Cortex of kidney (tissue), 1 donor: Measurements from ENCODE around the gene DCTN5.
"Not testable (repeated sequence)": the region's sequence is repeated elsewhere in the genome, so short reads cannot be mapped to it uniquely, and the experiment has no call there.

Experiments used
- DNase-seq: peaks from one replicate; lab custom pipeline; 2025; lab: John Stamatoyannopoulos, UW

DCTN5 gene

GRCh38 chr16:23694265-23694643 is 53.0 kb downstream of the DCTN5 start:
- DNase-seq, result no peak

- DNase-seq, result no peak
Observed at GRCh38 chr16:23694644-23695373, 53.5 kb downstream of the DCTN5 start.

- no peak for DNase-seq
Observed at GRCh38 chr16:23695756-23696155, 54.5 kb downstream of the DCTN5 start.

- no peak for DNase-seq
Observed at GRCh38 chr16:23699100-23699499, 57.8 kb downstream of the DCTN5 start.

GRCh38 chr16:23700093-23700492 is 58.8 kb downstream of the DCTN5 start:
- DNase-seq, result no peak

GRCh38 chr16:23700509-23700908 is 59.2 kb downstream of the DCTN5 start:
- no peak for DNase-seq

GRCh38 chr16:23701045-23701444 is 59.8 kb downstream of the DCTN5 start:
- no peak for DNase-seq

- DNase-seq, result no peak
Observed at GRCh38 chr16:23702951-23703350, 61.7 kb downstream of the DCTN5 start.

- no peak for DNase-seq
Observed at GRCh38 chr16:23704772-23705516, 63.7 kb downstream of the DCTN5 start.

GRCh38 chr16:23705517-23705902 is 64.2 kb downstream of the DCTN5 start:
- DNase-seq, result no peak

- no peak for DNase-seq
Observed at GRCh38 chr16:23706439-23706838, 65.2 kb downstream of the DCTN5 start.

- no peak for DNase-seq
Observed at GRCh38 chr16:23709536-23709935, 68.3 kb downstream of the DCTN5 start.

GRCh38 chr16:23710008-23710407 is 68.7 kb downstream of the DCTN5 start:
- DNase-seq, result no peak

GRCh38 chr16:23710504-23710903 is 69.2 kb downstream of the DCTN5 start:
- DNase-seq, result no peak

GRCh38 chr16:23711785-23712184 is 70.5 kb downstream of the DCTN5 start:
- no peak for DNase-seq

- DNase-seq, result no peak
Observed at GRCh38 chr16:23712976-23713375, 71.7 kb downstream of the DCTN5 start, which contains the start of gene ERN2. Gene ERN2 (minus strand): TSS chr16:23713222. CDS start chr16:23713187, 35 bp downstream.

- no peak for DNase-seq
Observed at GRCh38 chr16:23716484-23716883, 75.2 kb downstream of the DCTN5 start.

GRCh38 chr16:23722613-23723240 is 81.5 kb downstream of the DCTN5 start:
- not testable (repeated sequence) for DNase-seq

- DNase-seq, result no peak
Observed at GRCh38 chr16:23724096-23724784, 83.0 kb downstream of the DCTN5 start.

- DNase-seq, result no peak
Observed at GRCh38 chr16:23724785-23725131, 83.5 kb downstream of the DCTN5 start.

GRCh38 chr16:23726710-23727109 is 85.4 kb downstream of the DCTN5 start:
- no peak for DNase-seq
